ENCODE data around the gene GUCY1A1.
"Not testable (repeated sequence)": the region's sequence is repeated elsewhere in the genome, so short reads cannot be mapped to it uniquely, and the experiment has no call there.

GUCY1A1 gene

GRCh38 chr4:155640751-155641150 lies 25.9 kb upstream of the GUCY1A1 start:
- no peak overlapping the region for H3K4me3 ChIP-seq (ENCODE audit: low read length)
- TF ChIP-seq ZNF274 (IDR thresholded peaks at IDR 0.05; ENCODE audit: low read depth, low read length): no peak

GRCh38 chr4:155643087-155643486 lies 23.6 kb upstream of the GUCY1A1 start:
- no peak overlapping the region for H3K4me3 ChIP-seq (ENCODE audit: low read length)
- TF ChIP-seq ZNF274 (IDR thresholded peaks at IDR 0.05; ENCODE audit: low read depth, low read length): no peak

- no peak overlapping the region for H3K4me3 ChIP-seq (ENCODE audit: low read length)
- TF ChIP-seq ZNF274 (IDR thresholded peaks at IDR 0.05; ENCODE audit: low read depth, low read length): no peak
These were observed 20.6 kb upstream of the GUCY1A1 start for GRCh38 chr4:155646001-155646400.

DNA sequence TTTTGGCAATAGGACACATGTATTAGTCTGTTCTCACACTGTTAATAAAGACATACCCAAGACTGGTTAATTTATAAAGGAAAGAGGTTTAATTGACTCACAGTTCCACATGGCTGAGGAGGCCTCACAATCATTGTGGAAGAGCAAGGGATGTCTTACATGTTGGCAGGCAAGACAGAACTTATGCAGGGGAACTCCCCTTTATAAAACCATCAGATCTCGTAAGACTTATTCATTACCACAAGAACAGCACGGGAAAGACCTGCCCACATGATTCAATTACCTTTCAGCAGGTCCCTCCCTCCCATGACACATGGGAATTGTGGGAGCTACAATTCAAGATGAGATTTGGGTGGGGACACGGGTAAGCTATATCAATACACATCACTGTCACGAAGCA lies 15.9 kb upstream of the GUCY1A1 start:
- not testable (repeated sequence) for H3K4me3 ChIP-seq (ENCODE audit: low read length)

- no peak for TF ChIP-seq ZNF274 (IDR thresholded peaks at IDR 0.05; ENCODE audit: low read depth, low read length)
- no peak overlapping the region for H3K4me3 ChIP-seq (ENCODE audit: low read length)
These were observed 13.6 kb upstream of the GUCY1A1 start for GRCh38 chr4:155653052-155653451.

- H3K4me3 ChIP-seq (ENCODE audit: low read length): no peak overlapping the region
- no peak for TF ChIP-seq ZNF274 (IDR thresholded peaks at IDR 0.05; ENCODE audit: low read depth, low read length)
These were observed 10.6 kb upstream of the GUCY1A1 start for GRCh38 chr4:155656025-155656424.

GRCh38 chr4:155657169-155657568 lies 9.5 kb upstream of the GUCY1A1 start:
- H3K4me3 ChIP-seq (ENCODE audit: low read length): no peak overlapping the region
- TF ChIP-seq ZNF274 (IDR thresholded peaks at IDR 0.05; ENCODE audit: low read depth, low read length): no peak

DNA sequence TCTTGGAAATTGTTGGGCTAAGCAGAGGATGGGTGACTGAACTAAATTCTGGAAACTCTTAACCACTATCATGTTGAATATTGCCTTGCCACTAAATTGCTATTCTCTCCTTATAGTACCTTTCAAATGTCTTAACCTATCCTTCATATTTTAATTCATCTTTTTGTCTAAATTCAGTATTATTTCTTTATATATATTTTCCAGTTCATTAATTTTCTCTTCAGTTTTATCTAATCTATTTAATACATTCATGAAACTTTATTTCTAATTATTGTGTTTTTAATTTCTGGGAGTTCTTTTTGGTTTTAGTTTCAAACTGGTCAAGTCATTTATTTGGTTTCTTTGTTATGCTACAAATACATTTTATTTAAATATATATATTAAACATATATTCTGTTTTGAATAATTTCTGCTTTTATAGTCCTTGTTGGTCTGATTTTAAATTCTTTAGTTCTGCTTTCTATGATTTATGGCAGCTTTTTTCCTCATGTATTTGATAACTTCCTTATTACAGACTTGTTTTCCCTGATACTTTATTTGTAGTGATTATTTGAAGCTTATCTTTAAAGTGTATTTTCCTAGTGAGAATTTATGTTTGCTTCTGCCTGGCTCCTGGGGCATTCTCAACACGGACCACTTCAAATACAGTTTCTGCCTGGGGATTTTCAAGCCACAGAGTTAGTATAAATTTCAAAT lies 8.5 kb upstream of the GUCY1A1 start:
- TF ChIP-seq ZNF274 (IDR thresholded peaks at IDR 0.05; ENCODE audit: low read depth, low read length): no peak

DNA sequence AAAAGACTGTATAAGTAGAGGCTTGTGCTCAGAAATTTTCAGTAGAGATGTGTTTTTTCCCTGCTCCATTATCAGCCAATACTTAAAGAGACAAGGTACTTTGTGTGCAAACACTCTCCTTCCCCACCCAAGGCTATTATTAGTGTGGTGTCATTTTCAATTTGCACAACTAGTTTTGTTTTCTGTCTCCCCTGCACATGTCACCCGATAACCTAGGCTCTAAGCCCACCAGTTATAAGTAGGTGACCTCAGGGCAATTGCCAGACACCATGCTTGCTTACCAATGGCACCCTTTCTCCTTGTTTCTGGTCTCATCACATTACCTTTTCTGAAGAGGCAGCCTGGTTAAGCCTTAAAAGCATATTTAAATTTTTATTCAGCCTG lies 8.0 kb upstream of the GUCY1A1 start:
- no peak overlapping the region for H3K4me3 ChIP-seq (ENCODE audit: low read length)
- no peak for TF ChIP-seq ZNF274 (IDR thresholded peaks at IDR 0.05; ENCODE audit: low read depth, low read length)

More for the DNA sequence above, 8.5 kb upstream of the GUCY1A1 start:
- no peak overlapping the region for H3K4me3 ChIP-seq (ENCODE audit: low read length)

DNA sequence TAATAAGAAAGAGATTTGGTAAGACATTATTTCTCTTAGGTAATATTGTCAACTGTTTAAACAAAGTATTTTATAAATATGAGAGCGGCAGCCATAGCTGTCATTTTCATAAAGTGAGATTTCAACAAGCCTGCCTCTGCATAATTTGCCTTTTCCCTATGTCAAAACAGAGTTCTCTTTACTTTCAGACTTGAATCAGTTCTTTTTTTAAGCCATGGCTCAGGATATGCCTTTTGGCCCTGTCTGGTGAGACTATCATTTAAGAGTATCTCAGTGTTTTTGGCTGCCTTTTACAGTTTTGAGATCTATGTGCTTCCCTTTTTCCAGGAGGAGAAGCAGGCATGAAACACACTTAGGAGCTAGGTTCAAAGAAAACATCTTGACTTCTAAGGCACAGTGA lies 7.5 kb upstream of the GUCY1A1 start:
- no peak overlapping the region for H3K4me3 ChIP-seq (ENCODE audit: low read length)
- no peak for TF ChIP-seq ZNF274 (IDR thresholded peaks at IDR 0.05; ENCODE audit: low read depth, low read length)

DNA sequence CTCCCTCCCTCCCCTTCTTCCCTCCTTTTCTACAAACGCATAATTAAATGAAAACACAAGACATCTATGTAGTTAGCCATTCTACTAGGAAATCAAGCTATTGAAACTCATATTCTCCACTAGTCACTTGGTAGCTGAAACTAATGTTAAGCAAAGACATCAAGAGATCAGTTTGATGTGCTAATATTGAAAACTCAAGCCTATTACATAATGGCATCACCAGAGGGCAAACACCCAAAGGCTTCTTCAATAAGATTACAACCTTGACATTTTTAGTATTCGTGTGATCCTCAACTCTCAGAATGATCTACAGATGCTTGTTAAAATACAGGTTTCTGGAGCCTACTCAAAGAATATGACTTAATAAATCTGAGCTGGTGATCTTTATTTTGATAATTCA lies 6.2 kb upstream of the GUCY1A1 start:
- TF ChIP-seq ZNF274 (IDR thresholded peaks at IDR 0.05; ENCODE audit: low read depth, low read length): no peak
- no peak overlapping the region for H3K4me3 ChIP-seq (ENCODE audit: low read length)

DNA sequence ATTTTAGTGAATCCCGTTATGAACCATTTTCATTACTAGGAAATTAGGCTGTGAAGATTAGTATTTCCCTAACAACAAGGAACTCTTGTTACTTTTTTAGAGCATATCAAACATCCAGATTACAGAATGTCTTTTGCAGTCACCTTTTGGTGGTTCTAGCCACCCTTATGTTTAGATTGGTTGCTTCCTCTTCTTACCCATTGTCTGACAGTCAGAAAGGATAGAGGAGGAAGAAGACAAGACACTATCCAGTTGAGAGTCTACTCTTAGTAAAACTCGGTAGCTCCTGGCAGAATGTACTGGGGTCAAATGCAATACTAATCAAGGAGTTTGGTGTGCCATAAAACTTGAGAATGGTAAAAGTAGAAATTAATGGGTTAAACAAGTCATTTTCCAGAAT lies 1.6 kb upstream of the GUCY1A1 start:
- no peak overlapping the region for H3K4me3 ChIP-seq (ENCODE audit: low read length)
- no peak for TF ChIP-seq ZNF274 (IDR thresholded peaks at IDR 0.05; ENCODE audit: low read depth, low read length)

DNA sequence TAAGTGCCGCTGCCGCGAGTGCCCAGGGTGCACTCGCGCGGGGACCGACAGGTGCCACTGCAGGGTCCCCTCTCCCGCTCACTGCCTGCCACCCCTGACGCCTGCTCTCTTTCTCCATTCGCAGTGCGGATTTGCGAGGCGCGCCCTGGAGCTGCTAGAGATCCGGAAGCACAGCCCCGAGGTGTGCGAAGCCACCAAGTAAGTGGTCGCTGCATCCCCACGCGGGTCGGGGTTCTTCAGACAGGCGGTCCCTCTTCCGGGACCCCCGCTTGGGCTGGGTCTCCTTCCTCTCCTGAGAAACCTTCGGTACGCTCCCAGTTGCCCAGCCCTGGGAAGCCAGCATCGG lies 547 bp downstream of the GUCY1A1 start:
- TF ChIP-seq ZNF274 (IDR thresholded peaks at IDR 0.05; ENCODE audit: low read depth, low read length): no peak

DNA sequence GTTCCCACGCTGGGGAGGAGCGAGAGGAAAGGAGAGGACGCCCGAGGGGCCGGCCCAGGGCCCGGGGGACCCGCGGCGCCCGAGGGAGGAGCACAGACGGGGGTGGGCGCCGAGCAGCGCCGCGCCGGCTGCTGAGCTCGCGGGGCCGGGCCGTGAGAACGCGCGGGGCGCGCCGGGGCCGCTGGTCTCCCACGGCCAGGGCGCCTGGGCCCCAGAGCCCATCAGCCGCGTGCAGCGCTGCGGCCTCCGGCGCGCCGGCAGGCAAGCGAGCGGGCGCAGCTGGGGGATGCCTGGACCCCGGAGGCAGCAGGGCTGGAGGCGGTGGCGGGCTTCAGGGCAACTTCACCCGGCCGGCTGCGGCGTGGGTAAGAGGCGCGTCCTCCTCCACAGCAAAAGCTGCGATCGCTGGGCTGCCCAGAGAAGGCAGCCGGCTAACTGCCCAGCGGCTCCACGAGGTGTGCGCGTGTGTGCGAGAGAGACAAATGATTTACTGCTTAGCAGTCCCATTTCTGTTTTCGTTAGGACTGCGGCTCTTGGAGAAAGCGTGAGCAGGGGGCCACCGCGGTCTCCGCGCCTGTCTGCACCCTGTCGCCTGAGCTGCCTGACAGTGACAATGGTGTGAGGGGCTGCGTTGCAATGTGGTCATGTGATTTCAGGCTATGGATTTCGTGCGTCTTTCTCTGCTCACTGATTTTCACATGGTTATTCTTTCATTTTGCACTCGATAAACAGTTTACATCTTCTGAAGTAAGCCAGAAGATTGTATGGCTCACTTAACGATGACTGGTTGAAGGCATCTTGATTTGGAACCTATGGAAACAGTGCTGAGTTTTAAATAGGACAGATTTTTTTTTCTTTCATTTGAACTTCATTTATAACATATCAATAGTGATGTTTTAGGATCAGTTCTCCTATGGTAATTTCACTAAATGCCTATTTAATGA lies 1.2 kb downstream of the GUCY1A1 start:
- peak overlapping the region; percentile 78 for H3K4me3 ChIP-seq (ENCODE audit: low read length)
- no peak for TF ChIP-seq ZNF274 (IDR thresholded peaks at IDR 0.05; ENCODE audit: low read depth, low read length)

More for the DNA sequence above, 547 bp downstream of the GUCY1A1 start:
- H3K4me3 ChIP-seq (ENCODE audit: low read length): peak overlapping the region; percentile 78

DNA sequence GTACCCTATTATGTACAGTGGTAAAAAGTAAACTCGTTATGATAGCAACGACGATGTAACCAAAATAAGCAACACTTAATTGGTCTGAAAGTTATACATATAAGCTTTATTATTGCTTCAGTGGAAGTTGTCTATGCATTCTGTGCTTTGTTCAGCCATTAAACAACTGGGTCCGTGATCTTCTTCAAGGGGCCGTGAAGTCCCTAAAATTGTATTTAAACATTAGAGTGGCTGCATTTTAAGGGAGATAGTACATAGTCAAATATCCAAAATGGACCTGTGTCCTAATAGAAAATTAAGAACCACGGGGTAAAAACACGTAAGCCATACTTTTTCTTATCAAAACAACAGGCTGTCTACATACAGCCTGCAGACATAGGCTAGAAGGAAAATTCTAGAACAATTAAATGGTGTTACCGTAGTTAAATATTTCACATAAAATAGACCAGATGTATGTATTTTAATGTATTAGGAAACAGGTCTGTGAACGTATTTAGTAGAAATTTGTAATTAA lies 2.1 kb downstream of the GUCY1A1 start:
- peak overlapping the region; percentile 78; the same call in 1 of the 2 replicates for H3K4me3 ChIP-seq (ENCODE audit: low read length)
- TF ChIP-seq ZNF274 (IDR thresholded peaks at IDR 0.05; ENCODE audit: low read depth, low read length): no peak

All from GM08714 (cell line).